ENCODE data around the gene SLC2A14.
"Not testable (repeated sequence)": the region's sequence is repeated elsewhere in the genome, so short reads cannot be mapped to it uniquely, and the experiment has no call there.

SLC2A14 gene

DNA sequence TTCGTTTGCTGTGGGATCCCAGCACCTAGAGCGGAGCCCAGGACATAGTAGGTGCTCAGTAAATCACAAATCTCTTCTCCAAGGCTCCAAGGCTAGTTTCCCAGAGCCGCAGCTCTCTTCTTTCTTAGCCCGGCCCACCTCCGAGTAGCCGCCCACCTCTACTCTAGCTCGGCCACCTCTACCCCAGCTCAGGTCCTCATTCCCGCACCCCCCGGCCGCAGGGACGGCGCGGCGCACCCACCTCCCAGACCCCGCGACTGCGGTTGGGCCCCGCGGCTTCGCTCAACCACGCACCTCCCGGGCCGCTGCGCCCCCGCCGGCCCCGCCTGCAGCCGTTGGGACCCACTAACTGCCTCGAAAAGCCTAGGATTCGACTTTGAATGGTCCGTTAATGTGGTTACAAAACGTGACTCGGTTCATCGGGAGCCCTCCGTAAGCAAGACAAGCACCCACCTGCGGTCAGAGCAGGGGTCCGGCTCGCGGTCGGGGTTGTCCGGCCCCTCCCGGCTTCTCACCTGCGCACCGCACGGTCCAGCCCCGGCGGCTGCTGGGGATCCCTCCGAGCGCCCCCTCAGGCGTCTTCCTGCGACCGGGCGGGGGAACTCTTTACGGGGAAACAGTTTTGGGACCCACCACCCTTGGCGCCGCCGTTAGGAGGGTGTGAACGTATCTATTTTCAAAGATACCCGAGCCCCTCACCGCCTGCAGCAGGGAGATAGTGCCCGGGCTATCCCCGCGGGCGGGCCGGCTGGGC lies at the start of gene SLC2A14:
Gene SLC2A14, minus strand, starts transcription at position 350 of the 754 bp plus-strand sequence. CDS start 3,035 bp downstream, outside the sequence.
- DNase-seq (ENCODE audit: low read depth in 2 of 2) = no peak

DNA sequence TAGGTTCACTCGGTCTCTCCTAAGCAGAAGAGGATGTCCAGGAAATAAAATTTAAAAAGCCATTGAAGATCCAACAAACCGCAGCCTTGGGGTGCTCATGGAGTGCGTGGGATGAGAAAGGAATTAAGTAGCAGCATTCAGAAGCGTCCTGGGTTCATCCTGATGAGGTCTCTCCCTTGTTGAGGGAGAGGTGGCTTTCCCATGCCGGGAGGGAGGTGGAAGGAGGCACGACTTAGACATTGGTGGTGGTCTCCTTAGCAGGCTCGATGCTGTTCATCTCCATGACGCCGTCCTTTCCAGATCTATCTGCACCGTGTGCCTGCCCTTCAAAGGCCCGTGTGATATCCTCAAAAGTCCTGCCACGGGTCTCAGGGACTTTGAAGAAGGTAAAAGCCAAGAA lies 48.5 kb upstream of the SLC2A14 start:
- DNase-seq (ENCODE audit: low read depth in 2 of 2) = not testable (repeated sequence)

DNA sequence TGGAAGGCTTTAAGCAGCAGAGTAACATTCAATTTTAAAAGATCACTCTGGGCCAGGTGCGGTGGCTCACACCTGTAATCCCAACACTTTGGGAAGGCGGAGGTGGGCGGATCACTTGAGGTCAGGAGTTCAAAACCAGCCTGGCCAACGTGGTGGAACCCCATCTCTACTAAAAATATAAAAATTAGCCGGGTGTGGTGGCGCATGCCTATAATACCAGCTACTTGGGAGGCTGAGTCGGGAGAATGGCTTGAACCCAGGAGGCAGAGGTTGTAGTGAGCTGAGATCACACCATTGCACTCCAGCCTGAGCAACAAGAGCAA lies 45.5 kb upstream of the SLC2A14 start:
- not testable (repeated sequence) for DNase-seq (ENCODE audit: low read depth in 2 of 2)

DNA sequence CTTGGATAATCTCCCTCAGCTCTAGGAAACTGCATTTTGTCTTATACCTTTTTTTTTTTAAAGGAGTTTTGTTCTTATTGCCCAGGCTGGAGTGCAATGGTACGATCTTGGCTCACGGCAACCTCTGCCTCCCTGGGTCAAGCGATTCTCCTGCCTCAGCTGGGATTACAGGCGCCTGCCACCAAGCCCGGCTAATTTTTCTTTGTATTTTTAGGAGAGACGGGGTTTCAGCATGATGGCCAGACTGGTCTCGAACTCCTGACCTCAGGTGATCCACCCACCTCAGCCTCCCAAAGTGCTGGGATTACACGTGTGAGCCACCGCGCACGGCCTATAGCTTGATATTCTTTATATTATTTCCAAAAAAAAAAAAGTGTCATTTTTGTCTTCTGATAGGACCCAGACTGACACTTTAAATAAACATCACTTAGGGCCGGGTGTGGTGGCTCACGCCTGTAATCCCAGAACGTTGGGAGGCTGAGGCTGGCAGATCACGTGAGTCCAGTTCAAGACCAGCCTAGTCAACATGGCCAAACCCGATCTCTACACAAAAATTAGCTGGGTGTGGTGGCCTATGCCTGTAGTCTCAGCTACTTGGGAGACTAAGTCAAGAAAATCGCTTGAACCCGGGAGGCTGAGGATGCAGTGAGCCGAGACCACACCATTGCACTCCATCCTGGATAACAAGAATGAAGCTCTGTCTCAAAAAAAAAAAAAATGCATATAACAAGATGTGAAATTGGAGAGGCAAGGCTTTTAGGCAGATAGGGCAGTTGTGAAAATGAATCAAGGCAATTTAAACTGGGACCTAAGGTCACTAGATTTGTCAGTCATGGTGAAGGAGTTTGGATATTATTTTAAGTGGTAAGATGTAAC lies 44.9 kb upstream of the SLC2A14 start:
- no peak for DNase-seq (ENCODE audit: low read depth in 2 of 2)

DNA sequence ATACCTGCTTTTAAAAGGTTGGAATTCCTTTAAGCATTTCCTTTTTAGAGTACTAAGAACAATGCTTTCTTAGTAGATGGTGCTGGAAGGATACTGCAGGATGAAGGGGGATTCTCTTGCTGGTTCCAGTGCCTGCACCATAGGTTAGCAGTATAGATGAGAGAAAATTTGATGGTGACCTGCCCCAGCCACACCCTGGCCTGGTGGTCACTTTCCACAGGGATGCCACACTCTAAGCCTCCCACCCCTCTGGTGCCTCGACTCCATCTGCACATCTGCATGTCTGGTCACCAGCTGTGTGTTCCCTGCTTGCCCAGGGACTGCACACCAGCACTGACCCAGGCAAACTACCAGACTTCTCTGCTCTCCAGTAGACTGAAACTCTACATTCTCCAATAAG lies 44.2 kb upstream of the SLC2A14 start:
- no peak for DNase-seq (ENCODE audit: low read depth in 2 of 2)

DNA sequence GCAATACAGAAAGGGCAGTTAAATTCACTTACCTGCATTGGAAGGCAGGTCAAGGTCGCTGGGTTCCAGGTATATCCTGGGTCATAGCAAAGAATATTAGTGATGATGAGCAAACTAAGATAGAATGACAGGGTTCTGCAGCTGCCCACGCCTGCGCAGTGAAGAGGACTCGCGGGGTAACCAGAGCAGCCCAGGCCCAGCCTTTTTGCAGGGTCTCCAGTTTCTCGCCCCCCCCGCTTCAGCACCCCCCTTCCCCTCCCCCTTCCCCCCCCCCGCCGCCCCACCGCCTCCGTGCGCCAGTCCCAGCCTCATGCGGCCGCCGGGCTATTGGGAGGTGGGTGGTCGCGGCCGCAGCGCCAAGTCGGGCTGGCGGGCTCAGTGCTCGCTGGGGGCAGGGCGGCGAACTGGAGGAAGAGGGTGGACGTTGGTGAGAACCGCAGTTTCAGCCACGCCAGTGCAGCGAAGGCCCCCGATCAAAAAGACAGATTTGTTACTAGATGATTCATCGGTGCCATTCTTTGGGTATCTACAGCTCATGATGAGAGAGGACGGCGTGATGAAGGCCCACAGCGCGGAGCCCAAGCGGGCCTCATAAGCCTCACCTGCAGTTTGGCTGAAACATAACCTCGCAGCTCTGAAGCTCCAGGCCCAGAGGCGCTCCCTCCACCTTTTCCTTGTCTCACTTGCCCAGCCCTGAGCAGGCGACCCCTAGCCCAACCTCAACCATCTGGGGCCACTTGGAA lies 43.1 kb upstream of the SLC2A14 start:
- no peak for DNase-seq (ENCODE audit: low read depth in 2 of 2)

DNA sequence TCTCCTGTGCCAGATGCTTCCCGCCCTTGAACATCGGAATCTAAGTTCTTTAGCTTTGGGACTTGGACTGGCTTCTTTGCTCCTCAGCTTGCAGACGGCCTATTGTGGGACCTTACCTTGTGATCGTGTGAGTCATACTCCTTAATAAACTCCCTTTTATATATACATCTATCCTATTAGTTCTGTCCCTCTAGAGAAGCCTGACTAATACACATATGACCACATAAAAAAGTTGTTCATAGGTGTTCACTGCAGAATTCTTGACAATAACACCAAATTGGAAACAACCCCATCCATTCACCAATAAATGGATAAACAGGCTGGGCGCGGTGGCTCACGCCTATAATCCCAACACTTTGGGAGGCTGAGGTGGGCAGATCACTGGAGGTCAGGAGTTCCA lies 37.4 kb upstream of the SLC2A14 start:
- not testable (repeated sequence) for DNase-seq (ENCODE audit: low read depth in 2 of 2)

DNA sequence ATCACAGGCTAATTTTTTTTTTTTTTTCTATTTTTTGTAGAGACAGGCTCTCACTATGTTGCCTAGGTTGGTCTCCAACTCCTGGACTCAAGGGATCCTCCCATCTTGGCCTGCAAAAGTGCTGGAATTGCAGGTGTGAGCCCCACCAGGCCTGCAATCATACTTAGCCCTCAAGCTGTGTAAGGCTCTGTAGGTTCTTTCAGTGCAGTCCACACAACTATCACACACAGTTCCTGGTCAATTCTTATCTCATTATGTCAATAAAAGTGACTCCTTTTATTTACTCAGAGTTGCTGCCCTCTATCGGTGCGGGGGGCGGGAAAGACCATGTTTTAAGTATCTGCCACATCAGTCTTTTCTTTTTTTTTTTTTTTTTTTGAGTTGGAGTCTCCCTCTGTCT lies 34.3 kb upstream of the SLC2A14 start:
- no peak for DNase-seq (ENCODE audit: low read depth in 2 of 2)

DNA sequence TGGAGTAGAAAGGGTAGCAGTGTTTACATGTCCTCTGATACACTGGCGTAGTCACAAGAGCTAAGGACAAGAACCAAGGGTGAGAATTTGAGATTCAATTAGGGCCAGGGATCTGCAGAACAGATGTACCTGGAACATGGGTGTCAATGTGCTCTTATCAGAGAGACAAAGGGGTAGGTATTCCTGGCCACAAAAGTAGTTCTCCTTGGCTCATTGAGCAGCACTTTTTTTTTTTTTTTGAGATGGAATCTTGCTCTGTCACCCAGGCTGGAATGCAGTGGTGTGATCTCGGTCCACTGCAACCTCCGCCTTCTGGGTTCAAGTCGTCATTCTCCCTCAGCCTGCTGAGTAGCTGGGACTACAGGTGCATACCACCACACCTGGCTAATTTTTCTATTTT lies 33.6 kb upstream of the SLC2A14 start:
- DNase-seq (ENCODE audit: low read depth in 2 of 2) = not testable (repeated sequence)

DNA sequence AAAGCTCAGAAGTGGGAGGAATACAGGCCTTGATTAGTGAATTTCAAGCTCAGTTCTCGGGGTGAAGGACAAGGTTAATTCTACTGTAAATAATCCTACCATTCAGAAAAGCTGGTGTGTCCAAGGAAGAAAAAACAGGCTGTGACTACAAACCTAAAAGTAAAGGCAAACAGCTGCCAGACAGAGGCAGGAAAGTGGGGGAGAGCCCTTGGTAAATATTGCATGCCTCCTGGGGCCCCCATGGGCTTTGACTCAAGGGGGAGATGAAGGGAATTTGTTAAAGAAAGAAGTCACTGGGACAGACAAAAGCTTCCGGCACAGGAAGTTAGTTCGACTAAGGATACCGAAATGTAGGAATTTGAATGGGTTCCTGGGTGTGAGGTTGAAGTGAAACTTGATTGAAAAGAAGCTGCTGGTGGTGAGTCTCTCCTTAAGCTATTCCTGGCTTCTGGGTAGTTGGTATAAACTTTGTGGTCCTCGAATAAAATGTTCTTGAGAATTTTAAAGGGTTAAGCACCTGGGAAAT lies 32.9 kb upstream of the SLC2A14 start:
- not testable (repeated sequence) for DNase-seq (ENCODE audit: low read depth in 2 of 2)

DNA sequence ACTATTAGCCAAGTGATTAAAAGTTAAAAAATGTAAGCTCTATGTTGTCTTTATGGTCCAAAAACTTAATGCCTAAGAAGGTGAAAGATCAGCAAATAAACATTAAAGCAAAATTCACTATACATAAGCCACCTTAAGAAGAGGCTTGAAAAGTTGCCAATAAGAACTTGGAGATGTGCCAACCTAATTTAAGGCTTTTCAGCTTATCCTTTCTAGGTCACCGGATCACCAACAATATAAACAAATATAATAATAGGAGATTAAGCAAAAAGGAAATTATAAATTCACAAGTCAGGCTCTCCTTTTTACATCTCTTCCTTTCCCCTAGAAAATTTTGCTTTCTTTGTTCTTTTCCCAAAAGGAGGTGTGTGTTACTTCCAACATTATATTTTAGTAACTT lies 32.4 kb upstream of the SLC2A14 start:
- DNase-seq (ENCODE audit: low read depth in 2 of 2) = no peak

DNA sequence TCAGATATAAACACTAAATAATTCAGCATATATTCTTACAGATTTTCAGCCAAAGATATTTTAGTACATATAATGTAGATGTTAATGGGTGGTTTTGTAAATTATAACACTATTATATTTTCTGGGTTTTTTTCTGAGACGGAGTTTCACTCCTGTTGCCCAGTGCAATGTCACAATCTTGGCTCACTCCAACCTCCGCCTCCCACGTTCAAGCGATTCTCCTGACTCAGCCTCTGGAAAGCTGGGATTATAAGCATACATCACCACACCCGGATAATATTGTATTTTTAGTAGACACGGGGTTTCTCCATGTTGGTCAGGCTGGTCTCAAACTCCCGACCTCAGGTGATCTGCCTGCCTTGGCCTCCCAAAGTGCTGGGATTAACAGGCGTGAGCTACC lies 29.7 kb upstream of the SLC2A14 start:
- not testable (repeated sequence) for DNase-seq (ENCODE audit: low read depth in 2 of 2)

DNA sequence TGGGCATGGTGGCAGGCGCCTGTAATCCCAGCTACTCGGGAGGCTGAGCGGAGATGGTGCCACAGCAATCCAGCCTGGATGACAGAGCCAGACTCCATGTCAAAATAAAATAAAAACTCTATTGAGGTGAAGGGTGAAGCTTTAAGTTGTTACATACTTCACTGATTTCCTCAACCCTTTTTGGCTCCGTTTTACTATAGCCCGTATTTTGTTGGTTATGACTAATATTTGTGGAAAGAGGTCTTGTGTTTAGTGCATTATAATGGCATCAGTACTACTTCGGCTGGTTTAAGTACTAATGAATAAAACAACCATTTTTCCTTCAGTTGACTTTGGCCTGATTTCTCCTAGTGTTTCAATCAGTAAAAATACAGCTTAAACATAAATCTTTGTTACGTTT lies 27.0 kb upstream of the SLC2A14 start:
- DNase-seq (ENCODE audit: low read depth in 2 of 2) = no peak

DNA sequence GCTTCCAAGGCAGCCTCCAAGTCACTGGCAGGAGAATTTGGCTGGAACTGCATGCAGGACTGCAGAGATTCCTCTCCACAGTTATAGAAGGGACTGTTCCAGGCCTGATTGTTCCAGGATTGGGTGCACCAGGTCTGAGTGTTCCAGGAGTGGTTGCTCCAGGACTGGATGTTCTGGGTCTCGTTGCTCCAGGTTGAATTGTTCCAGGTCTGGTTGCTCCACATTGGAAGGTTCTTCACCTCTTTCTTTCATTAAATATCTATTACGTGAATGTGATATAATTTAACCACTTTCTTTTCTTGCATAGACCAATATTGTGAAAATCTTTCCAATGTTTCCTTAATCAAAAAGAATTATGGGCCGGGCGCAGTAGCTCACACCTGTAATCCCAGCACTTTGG lies 24.0 kb upstream of the SLC2A14 start:
- DNase-seq (ENCODE audit: low read depth in 2 of 2) = not testable (repeated sequence)

DNA sequence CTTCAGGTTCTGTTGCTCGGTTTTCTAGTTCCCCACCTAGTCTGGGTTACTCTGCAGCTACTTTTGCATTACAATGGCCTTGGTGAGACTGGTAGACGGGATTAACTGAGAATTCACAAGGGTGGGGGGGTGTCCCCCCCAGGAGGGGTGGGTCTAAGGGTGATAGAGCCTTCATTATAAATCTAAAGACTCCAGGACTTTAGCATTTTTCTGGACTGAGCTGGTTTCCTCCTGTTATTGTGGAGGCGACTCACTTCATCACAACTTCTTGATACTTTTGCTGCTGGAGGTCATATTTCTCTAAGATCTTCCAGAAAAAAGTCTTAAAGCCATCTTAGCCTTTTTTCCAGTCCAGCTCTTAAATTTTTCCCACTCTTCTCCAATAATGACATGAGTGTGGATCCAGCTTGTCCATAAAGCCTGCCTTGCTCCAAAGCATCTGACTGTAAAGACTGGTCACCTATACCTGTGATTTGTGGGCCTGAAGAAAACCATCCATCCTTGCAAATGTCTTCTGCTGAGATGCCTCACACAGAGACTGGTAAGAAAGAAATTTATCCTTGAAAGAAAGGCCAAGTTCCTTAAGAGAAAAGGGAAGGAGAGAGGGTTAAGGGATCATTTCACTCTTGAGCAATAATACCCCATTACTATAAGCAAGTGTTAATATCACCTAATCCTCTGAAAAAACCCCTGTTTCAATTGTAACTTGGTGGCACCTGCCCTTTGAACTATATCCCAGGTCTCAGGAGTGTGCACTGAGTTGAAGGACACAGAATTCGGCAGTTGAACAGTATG lies 19.7 kb upstream of the SLC2A14 start:
- no peak for DNase-seq (ENCODE audit: low read depth in 2 of 2)

DNA sequence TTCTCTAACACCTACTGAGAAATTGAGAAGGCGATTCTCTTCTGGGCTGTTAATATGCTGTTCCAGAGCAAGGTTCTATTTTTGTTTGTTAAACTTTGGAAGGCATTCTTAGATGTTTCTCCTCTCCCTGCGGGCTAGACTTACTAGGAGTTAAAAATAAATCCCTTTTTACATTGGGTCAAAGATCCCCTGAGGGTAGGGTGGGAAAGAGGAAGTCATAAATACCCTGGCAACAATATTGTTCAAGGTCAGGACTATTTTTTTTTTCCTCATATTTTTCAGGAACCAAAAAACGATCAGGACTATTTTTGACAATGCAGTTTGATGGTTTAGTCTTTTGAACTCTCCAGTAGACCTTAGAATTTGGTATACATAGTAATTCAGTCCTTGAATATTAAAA lies 12.0 kb upstream of the SLC2A14 start:
- DNase-seq (ENCODE audit: low read depth in 2 of 2) = no peak

DNA sequence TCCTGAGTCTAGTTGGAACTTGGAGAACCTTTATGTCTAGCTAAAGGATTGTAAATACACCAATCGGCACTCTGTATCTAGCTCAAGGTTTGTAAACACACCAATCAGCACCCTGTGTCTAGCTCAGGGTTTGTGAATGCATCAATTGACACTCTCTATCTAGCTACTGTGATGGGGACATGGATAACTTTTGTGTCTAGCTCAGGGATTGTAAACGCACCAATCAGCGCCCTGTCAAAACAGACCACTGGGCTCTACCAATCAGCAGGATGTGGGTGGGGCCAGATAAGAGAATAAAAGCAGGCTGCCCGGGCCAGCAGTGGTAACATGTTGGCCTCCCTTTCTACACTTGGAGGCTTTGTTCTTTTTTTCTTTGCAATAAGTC lies 9.0 kb upstream of the SLC2A14 start:
- DNase-seq (ENCODE audit: low read depth in 2 of 2) = not testable (repeated sequence)

DNA sequence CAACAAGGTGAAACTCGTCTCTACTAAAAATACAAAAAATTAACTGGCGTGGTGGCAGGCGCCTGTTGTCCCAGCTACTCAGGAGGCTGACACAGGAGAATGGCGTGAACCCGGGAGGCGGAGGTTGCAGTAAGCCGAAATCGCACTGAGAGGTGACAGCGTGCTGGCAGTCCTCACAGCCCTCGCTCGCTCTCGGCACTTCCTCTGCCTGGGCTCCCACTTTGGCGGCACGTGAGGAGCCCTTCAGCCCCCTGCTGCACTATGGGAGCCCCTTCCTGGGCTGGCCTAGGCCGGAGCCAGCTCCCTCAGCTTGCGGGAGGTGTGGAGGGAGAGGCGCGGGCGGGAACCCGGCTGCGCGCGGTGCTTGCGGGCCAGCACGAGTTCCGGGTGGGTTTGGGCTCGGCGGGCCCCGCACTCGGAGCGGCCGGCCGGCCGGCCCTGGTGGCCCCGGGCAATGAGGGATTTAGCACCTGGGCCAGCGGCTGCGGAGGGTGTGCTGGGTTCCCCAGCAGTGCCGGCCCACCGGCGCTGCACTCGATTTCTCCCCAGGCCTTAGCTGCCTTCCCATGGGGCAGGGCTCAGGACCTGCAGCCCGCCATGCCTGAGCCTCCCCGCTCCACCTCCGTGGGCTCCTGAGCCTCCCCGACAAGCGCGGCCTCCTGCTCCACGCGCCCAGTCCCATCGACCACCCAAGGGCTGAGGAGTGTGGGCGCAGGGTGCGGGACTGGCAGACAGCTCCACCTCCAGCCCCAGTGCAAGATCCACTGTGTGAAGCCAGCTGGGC lies 8.4 kb upstream of the SLC2A14 start:
- not testable (repeated sequence) for DNase-seq (ENCODE audit: low read depth in 2 of 2)

DNA sequence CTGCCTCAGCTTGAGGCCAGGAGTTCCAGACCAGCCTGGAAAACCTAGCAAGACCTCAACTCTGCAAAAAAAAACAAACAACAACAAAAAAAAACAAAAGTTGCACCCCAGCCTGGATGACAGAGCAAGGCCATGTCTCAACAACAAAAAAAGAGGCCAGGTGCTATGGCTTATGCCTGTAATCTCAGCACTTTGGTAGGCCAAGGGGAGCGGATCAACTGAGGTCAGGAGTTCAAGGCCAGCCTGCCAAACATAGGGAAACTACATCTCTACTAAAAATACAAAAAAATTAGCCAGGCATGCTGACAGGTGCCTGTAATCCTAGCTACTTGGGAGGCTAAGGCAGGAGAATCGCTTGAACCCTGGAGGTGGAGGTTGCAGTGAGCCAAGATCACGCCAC lies 6.5 kb upstream of the SLC2A14 start:
- DNase-seq (ENCODE audit: low read depth in 2 of 2) = no peak

DNA sequence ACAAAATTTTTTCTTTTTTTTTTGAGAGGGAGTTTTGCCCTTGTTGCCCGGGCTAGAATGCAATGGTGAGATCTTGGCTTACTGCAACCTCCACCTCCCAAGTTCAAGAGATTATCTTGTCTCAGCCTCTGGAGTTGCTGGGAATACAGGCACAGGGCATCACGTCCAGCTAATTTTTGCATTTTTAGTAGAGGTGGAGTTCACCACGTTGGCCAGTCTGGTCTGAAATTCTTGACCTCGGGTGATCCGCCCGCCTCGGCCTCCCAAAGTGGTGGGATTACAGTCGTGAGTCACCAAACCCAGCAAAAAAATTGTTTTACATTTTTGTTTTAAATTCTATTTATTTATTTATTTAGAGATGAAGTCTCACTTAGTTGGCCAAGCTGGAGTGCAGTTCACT lies 4.7 kb upstream of the SLC2A14 start:
- DNase-seq (ENCODE audit: low read depth in 2 of 2) = no peak

DNA sequence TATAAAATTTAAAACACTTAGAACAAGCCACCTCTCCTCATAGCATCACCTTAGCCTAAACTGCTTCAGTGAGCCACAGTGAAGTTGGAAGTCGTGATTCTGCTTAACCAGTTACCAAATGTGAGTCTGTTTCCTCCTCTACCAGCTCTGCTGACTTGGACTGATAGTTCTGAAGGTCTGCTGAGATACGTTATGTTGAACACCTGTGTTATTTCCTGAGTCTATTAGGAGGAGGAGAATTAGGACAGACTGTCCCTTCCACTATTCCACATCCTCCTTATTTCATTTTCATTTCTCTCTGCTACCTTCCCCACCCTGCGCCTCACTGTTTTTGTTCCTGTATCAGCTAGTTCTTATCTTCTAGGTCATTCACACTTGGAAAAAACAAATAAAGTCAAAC lies 2.4 kb downstream of the SLC2A14 start:
- no peak for DNase-seq (ENCODE audit: low read depth in 2 of 2)
